ENCODE results near the gene PIGW. TPM values are rescaled to one million over a fixed set of nuclear protein-coding genes. Genes with fewer than 3 reads are reported as not detected.

Gene PIGW
- total and polyA plus RNA-seq, 2 donors (not counting 1 experiment from before 2014, with no cell fraction given) = 2.6 to 10.1 TPM

DNA sequence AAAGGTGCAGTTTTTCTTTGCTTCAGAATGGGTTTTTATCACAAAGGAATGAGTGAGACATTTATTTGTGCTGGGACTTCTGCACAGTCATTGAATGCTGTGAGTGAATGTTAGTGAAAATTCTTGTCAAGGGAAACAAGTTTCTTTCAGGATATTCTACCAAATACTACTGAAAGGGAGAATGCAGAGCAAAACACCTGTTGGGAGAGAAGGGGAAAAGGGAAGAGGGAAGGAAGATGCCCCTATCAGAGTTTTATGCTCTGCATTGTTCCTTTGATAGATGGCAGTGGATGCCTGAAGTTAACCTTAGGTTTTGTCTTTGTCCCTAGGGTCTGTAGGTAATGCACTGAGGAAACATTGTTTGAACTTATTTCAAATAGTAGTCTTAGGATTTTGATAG lies 13.0 kb downstream of the PIGW start:
- no peak for TF ChIP-seq EZH2 (IDR thresholded peaks at IDR 0.05; ENCODE audit: low read length, missing control alignments)
- TF ChIP-seq, protein P1, sequence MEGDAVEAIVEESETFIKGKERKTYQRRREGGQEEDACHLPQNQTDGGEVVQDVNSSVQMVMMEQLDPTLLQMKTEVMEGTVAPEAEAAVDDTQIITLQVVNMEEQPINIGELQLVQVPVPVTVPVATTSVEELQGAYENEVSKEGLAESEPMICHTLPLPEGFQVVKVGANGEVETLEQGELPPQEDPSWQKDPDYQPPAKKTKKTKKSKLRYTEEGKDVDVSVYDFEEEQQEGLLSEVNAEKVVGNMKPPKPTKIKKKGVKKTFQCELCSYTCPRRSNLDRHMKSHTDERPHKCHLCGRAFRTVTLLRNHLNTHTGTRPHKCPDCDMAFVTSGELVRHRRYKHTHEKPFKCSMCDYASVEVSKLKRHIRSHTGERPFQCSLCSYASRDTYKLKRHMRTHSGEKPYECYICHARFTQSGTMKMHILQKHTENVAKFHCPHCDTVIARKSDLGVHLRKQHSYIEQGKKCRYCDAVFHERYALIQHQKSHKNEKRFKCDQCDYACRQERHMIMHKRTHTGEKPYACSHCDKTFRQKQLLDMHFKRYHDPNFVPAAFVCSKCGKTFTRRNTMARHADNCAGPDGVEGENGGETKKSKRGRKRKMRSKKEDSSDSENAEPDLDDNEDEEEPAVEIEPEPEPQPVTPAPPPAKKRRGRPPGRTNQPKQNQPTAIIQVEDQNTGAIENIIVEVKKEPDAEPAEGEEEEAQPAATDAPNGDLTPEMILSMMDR (conservative IDR thresholded peaks at IDR 0.05 in 1 of 2, IDR thresholded peaks at IDR 0.05 in 1 of 2; ENCODE audit: low read depth in 1 of 2, low read length in 2 of 2) = no peak
- peak overlapping the region; percentile 98 for H3K4me2 ChIP-seq (ENCODE audit: extremely low read depth, insufficient read depth, low read length)
- H3K79me2 ChIP-seq (ENCODE audit: control insufficient read depth, insufficient read depth, low read length) = peaks cover 85% of the 10 kb centered on the region
- H3K4me3 ChIP-seq (replicated peaks in 1 of 4; ENCODE audit: control extremely low read depth in 1 of 4, insufficient read depth in 1 of 4, low read depth in 3 of 4, low read length in 4 of 4) = peak overlapping the region; percentile 69 to 100 (median 90)
- no peak for DNase-seq (ENCODE audit: low read depth in 2 of 2)
- H4K20me1 ChIP-seq (ENCODE audit: control insufficient read depth, extremely low read depth, insufficient read depth, low read length) = peaks cover 2% of the 10 kb centered on the region
- H3K4me1 ChIP-seq (ENCODE audit: control insufficient read depth, extremely low read depth, insufficient read depth, low read length) = no peaks in the 10 kb centered on the region
- H2AFZ ChIP-seq (ENCODE audit: low read length) = no peak overlapping the region
- H3K9me3 ChIP-seq (ENCODE audit: control insufficient read depth, insufficient read depth, low read depth, low read length) = no peaks in the 10 kb centered on the region
- peaks cover 2% of the 10 kb centered on the region for H3K36me3 ChIP-seq (ENCODE audit: control insufficient read depth, insufficient read depth, low read length)
- H3K27ac ChIP-seq (ENCODE audit: insufficient read depth, low read length) = no peak overlapping the region
- H3K27me3 ChIP-seq (ENCODE audit: control insufficient read depth, insufficient read depth, low read length) = no peaks in the 10 kb centered on the region
- no peak overlapping the region for H3K9ac ChIP-seq (ENCODE audit: insufficient read depth, low read length)

DNA sequence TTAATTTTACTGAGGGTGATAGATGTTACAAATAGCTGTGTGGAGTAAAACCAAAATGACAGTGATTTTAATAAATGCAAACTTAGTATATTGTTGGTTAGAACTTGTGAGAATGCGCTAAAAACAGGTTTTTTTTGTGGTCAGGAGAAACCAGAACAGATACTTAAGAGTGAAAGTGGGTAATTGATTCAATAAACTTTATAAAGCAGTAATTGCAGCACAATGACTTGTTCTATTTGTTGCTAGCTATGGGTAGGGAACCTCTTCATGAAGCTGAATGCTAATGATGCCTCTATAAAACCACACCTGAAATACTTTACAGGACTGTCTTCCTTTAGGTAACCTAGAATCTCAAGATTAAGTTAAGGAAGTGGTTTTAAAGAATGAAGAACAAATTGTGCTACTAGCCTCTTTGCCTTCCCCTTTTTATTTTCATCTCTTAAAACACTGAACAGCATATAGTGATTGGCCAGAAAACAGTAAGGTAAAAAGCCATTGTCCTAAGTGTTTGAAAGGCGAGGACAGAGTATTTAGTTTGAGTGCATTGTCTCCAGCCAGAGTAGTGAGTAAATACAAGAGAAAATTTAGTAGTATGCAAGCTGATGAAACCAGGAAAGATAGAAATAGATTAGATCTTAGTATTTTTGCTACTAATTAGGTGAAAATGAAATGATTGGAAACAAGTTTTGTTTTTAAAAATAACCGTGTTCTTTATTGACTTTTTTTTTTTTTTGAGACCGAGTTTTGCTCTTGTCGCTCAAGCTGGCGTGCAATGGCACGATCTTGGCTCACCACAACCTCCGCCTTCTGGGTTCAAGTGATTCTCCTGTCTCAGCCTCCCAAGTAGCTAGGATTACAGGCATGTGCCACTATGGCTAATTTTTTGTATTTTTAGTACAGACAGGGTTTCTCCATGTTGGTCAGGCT lies 16.0 kb downstream of the PIGW start:
- Histone ChIP-seq H3K4me2 (ENCODE audit: extremely low read depth, insufficient read depth, low read length) (no peak overlapping the region), H3K27me3 (ENCODE audit: control insufficient read depth, insufficient read depth, low read length) (no peaks in the 10 kb centered on the region), H3K27ac (ENCODE audit: insufficient read depth, low read length) (no peak overlapping the region), H4K20me1 (ENCODE audit: control insufficient read depth, extremely low read depth, insufficient read depth, low read length) (peaks cover 5% of the 10 kb centered on the region), H3K36me3 (ENCODE audit: control insufficient read depth, insufficient read depth, low read length) (peaks cover 5% of the 10 kb centered on the region), H3K9ac (ENCODE audit: insufficient read depth, low read length) (no peak overlapping the region), H2AFZ (ENCODE audit: low read length) (no peak overlapping the region), H3K4me3 (replicated peaks in 1 of 4; ENCODE audit: control extremely low read depth in 1 of 4, insufficient read depth in 1 of 4, low read depth in 3 of 4, low read length in 4 of 4) (no peak overlapping the region), H3K4me1 (ENCODE audit: control insufficient read depth, extremely low read depth, insufficient read depth, low read length) (no peaks in the 10 kb centered on the region), H3K79me2 (ENCODE audit: control insufficient read depth, insufficient read depth, low read length) (peaks cover 98% of the 10 kb centered on the region), H3K9me3 (ENCODE audit: control insufficient read depth, insufficient read depth, low read depth, low read length) (no peaks in the 10 kb centered on the region)
- no peak for DNase-seq (ENCODE audit: low read depth in 2 of 2)
- TF ChIP-seq, protein P1 (conservative IDR thresholded peaks at IDR 0.05 in 1 of 2, IDR thresholded peaks at IDR 0.05 in 1 of 2; ENCODE audit: low read depth in 1 of 2, low read length in 2 of 2) = no peak
- TF ChIP-seq EZH2 (IDR thresholded peaks at IDR 0.05; ENCODE audit: low read length, missing control alignments) = no peak

DNA sequence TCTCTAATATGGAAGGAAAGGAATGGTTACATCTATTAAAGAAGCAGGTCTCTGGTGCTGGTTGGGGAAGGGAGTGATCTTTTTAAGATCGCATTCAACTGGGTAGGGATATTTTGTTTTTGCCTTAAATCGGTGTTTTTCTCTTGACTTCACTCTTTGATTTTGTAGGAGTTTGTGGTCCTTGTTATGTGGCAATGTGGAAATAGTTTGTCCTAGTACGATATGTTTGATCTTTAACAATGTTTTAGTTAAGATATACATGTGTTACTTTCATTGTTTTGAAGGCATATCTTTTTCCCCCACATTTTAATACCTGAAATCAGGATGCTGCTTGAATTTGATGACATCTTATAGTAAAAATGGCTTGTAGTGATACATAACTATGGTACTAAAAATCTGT lies 18.7 kb downstream of the PIGW start:
- no peaks in the 10 kb centered on the region for H3K4me1 ChIP-seq (ENCODE audit: control insufficient read depth, extremely low read depth, insufficient read depth, low read length)
- DNase-seq (ENCODE audit: low read depth in 2 of 2) = no peak
- H3K4me2 ChIP-seq (ENCODE audit: extremely low read depth, insufficient read depth, low read length) = no peak overlapping the region
- peaks cover 91% of the 10 kb centered on the region for H3K79me2 ChIP-seq (ENCODE audit: control insufficient read depth, insufficient read depth, low read length)
- TF ChIP-seq, protein P1 (conservative IDR thresholded peaks at IDR 0.05 in 1 of 2, IDR thresholded peaks at IDR 0.05 in 1 of 2; ENCODE audit: low read depth in 1 of 2, low read length in 2 of 2) = no peak
- no peak for TF ChIP-seq EZH2 (IDR thresholded peaks at IDR 0.05; ENCODE audit: low read length, missing control alignments)
- H3K9me3 ChIP-seq (ENCODE audit: control insufficient read depth, insufficient read depth, low read depth, low read length) = no peaks in the 10 kb centered on the region
- no peaks in the 10 kb centered on the region for H3K27me3 ChIP-seq (ENCODE audit: control insufficient read depth, insufficient read depth, low read length)
- H3K27ac ChIP-seq (ENCODE audit: insufficient read depth, low read length) = no peak overlapping the region
- no peak overlapping the region for H3K9ac ChIP-seq (ENCODE audit: insufficient read depth, low read length)
- peaks cover 5% of the 10 kb centered on the region for H4K20me1 ChIP-seq (ENCODE audit: control insufficient read depth, extremely low read depth, insufficient read depth, low read length)
- no peak overlapping the region for H2AFZ ChIP-seq (ENCODE audit: low read length)
- H3K36me3 ChIP-seq (ENCODE audit: control insufficient read depth, insufficient read depth, low read length) = peaks cover 11% of the 10 kb centered on the region
- H3K4me3 ChIP-seq (replicated peaks in 1 of 4; ENCODE audit: control extremely low read depth in 1 of 4, insufficient read depth in 1 of 4, low read depth in 3 of 4, low read length in 4 of 4) = no peak overlapping the region
